Chondrocyte (in vitro differentiated cells): ENCODE measurements around the gene OCA2. TPM values are rescaled to one million over a fixed set of nuclear protein-coding genes. Genes with fewer than 3 reads are reported as not detected.
"Not testable (repeated sequence)": the region's sequence is repeated elsewhere in the genome, so short reads cannot be mapped to it uniquely, and the experiment has no call there.

Experiments used
- DNase-seq: peaks from one replicate; pipeline ENCODE4 v3.0.0; 2021; ENCODE audit warnings: mixed read lengths, low spot score
- H3K27ac Mint-ChIP-seq: one replicate; pipeline ENCODE4 v1.8.0; 2021; ENCODE audit warnings: mild to moderate bottlenecking, moderate library complexity, mixed read lengths; ENCODE audit not compliant: unreplicated experiment
- H3K27me3 Mint-ChIP-seq: 2 replicates; pipeline ENCODE4 v1.8.0; 2021; ENCODE audit warnings: low read depth, mixed read lengths
- H3K36me3 Mint-ChIP-seq: 2 replicates; pipeline ENCODE4 v1.8.0; 2021; ENCODE audit warnings: low read depth, mixed read lengths
- H3K4me1 Mint-ChIP-seq: 2 replicates; pipeline ENCODE4 v1.8.0; 2021; ENCODE audit warnings: low read depth, mild to moderate bottlenecking, mixed read lengths
- H3K4me3 Mint-ChIP-seq: one replicate; pipeline ENCODE4 v1.8.0; 2021; ENCODE audit warnings: mild to moderate bottlenecking, moderate library complexity, mixed read lengths; ENCODE audit not compliant: unreplicated experiment
- H3K9me3 Mint-ChIP-seq: 2 replicates; pipeline ENCODE4 v1.8.0; 2021; ENCODE audit warnings: low read depth, mixed read lengths
- total RNA-seq: library from RNA; stranded (reverse); gene quantifications from 3 replicates; pipeline ENCODE4 v1.2.1, GENCODE V29; 2021
- TF ChIP-seq, protein P1 (sequence below): fragments of 200-600 bp; sonication (generic); IDR thresholded peaks from 2 replicates; pipeline ENCODE4 v1.5.0; 2021; ENCODE audit warnings: antibody characterized with exemption, mild to moderate bottlenecking, moderate library complexity

OCA2 gene
- total RNA-seq, 1 donor from 2014 or later, result 0.75 TPM

DNA sequence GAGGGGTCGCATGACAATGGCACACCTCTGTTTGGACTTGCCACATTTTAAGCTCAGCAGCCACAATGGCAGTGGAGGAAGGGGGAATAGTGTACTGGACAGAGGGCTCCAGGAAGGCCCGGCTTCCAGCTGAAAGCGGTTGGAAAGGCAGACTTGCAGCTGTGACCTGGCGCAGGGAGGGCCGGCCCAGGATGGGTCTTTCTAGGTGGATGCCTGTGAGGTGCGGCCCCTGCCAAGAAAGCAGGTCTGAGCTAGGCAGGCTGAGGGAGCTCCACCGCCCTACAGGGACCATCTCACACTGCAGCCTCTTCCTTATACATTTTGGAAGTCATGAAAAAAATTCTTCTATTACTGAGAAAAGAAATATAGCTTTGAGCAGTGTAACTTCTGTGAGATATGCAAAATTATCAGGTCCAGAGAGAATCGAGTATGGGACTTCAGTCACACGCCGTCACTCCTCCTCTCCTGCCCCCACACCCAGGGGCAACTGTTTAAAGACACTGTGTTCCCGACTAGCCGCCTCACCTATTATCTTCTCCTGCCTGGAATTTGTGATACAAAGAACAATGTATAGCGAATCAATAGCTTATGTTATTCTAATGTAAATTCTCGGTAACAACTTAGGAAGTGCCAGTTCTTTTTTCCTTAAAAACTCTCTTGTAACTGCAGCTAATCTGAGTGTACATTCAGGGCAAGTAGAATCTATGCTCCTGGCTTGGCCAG is 331.0 kb downstream of the OCA2 start:
- peaks cover 2% of the 10 kb centered on the region for H3K4me1 Mint-ChIP-seq
- no peaks in the 10 kb centered on the region for H3K9me3 Mint-ChIP-seq
- H3K4me3 Mint-ChIP-seq, result no peak overlapping the region
- no peak overlapping the region for H3K27ac Mint-ChIP-seq
- no peaks in the 10 kb centered on the region for H3K36me3 Mint-ChIP-seq
- TF ChIP-seq, protein P1, sequence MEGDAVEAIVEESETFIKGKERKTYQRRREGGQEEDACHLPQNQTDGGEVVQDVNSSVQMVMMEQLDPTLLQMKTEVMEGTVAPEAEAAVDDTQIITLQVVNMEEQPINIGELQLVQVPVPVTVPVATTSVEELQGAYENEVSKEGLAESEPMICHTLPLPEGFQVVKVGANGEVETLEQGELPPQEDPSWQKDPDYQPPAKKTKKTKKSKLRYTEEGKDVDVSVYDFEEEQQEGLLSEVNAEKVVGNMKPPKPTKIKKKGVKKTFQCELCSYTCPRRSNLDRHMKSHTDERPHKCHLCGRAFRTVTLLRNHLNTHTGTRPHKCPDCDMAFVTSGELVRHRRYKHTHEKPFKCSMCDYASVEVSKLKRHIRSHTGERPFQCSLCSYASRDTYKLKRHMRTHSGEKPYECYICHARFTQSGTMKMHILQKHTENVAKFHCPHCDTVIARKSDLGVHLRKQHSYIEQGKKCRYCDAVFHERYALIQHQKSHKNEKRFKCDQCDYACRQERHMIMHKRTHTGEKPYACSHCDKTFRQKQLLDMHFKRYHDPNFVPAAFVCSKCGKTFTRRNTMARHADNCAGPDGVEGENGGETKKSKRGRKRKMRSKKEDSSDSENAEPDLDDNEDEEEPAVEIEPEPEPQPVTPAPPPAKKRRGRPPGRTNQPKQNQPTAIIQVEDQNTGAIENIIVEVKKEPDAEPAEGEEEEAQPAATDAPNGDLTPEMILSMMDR, result no peak
- no peaks in the 10 kb centered on the region for H3K27me3 Mint-ChIP-seq
- no peak for DNase-seq

DNA sequence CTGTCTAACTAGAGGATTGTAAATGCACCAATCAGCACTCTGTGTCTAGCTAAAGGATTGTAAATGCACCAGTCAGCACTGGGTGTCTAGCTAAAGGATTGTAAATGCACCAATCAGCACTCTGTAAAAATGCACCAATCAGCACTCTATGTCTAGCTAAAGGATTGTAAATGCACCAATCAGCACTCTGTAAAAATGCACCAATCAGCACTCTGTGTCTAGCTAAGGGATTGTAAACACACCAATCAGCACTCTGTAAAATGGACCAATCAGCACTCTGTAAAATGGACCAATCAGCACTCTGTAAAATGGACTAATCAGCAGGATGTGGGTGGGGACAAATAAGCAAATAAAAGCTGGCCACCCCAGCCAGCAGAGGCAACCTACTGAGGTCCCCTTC is 331.7 kb downstream of the OCA2 start:
- not testable (repeated sequence) for H3K9me3 Mint-ChIP-seq, H3K27ac Mint-ChIP-seq, H3K27me3 Mint-ChIP-seq, DNase-seq, H3K36me3 Mint-ChIP-seq, H3K4me3 Mint-ChIP-seq, H3K4me1 Mint-ChIP-seq

DNA sequence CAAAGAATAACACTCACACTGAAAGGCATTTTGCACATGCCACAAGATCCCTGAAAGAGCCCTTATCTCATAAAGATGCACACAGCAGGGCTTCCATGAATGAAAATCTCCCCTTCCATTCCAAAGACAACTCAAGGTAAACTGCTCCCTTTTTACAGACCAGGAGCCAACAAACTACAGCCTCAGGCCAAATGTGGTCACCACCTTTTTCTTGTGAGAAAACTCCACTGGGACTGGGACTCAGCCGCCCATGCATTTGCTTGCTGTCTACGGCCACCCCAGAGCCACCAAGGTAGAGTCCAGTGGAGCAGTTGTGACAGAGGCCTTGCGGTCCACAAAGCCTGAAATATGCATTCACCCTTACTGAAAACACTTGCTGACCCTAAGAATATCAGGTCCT is 334.8 kb downstream of the OCA2 start:
- Mint-ChIP-seq H3K36me3 (no peaks in the 10 kb centered on the region), H3K27me3 (peaks cover 2% of the 10 kb centered on the region), H3K9me3 (no peaks in the 10 kb centered on the region), H3K27ac (no peak overlapping the region), H3K4me1 (peaks cover 2% of the 10 kb centered on the region), H3K4me3 (no peak overlapping the region)
- DNase-seq, result no peak
- TF ChIP-seq, protein P1, result no peak

DNA sequence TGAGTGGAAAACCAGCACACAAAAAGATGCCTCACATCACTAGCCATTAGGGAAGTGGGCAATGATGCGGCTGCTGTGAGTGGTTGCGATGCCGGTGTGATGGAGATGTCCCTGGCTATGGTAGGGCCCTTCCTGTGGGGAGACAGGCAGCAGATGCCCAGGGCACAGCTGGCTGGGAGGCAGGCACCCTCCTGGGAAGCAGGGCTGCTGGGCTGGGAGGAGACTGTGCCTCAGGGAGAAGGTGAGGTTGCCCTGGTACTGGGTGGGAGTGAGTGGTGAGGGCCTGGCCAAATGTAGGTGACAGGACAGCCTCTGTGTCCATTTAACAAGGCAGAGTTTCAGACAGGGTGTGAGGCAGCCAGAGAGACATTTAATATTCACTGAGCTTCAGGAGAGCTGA is 335.6 kb downstream of the OCA2 start:
- no peak overlapping the region for H3K4me3 Mint-ChIP-seq
- no peak overlapping the region for H3K27ac Mint-ChIP-seq
- TF ChIP-seq, protein P1, result no peak
- peaks cover 2% of the 10 kb centered on the region for H3K9me3 Mint-ChIP-seq
- DNase-seq, result no peak
- H3K4me1 Mint-ChIP-seq, result peaks cover 2% of the 10 kb centered on the region
- H3K27me3 Mint-ChIP-seq, result peaks cover 2% of the 10 kb centered on the region
- no peaks in the 10 kb centered on the region for H3K36me3 Mint-ChIP-seq

DNA sequence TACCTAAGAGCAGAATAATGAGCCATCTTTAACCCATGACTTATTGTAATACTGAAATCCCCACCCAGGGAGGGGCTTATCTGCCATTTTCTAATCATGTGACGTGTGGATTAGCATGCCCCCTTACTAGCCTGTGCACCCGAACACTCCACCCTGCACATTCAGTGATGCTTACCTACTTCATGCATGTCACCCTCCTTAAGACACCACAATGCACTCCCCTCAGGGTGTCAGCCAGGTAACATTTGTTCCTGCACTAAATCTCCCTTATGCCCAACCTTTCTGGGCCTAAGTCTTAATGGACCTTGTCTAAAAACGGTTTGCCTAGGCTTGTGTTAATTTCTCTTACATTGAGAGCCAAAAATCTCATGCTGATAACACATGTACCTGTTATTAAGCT is 336.6 kb downstream of the OCA2 start:
- no peak for DNase-seq
- Mint-ChIP-seq H3K27ac (no peak overlapping the region), H3K27me3 (peaks cover 2% of the 10 kb centered on the region), H3K36me3 (no peaks in the 10 kb centered on the region), H3K9me3 (peaks cover 4% of the 10 kb centered on the region), H3K4me1 (peaks cover 2% of the 10 kb centered on the region), H3K4me3 (no peak overlapping the region)
- TF ChIP-seq, protein P1, result no peak

DNA sequence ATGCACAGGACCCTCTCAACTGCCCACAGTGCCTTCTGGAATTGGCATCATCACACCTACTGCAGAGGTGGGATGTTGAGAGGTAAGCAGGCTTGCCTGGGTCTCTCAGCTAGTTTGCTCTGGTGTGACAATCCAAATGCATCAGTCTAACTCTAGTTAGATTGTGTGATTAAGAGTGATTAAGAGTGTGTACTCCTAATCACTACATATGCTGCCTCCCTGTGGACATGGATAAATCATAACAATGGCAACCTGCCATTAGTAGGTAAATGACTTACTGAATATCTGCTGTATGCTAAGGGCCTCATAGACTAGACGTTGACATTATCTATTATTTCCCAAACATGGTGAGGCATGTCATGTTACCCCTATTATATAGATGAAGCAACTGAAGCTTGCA is 342.1 kb downstream of the OCA2 start:
- TF ChIP-seq, protein P1, result no peak
- H3K27ac Mint-ChIP-seq, result no peak overlapping the region
- no peak overlapping the region for H3K4me3 Mint-ChIP-seq
- no peaks in the 10 kb centered on the region for H3K4me1 Mint-ChIP-seq
- H3K27me3 Mint-ChIP-seq, result peaks cover 3% of the 10 kb centered on the region
- peaks cover 4% of the 10 kb centered on the region for H3K9me3 Mint-ChIP-seq
- no peaks in the 10 kb centered on the region for H3K36me3 Mint-ChIP-seq
- DNase-seq, result no peak
